Epithelial cell of esophagus (primary cell): Measurements from ENCODE around the gene EEFSEC.

Source experiments
- DNase-seq: peaks from one replicate; pipeline ENCODE4 v3.0.0; 2010; ENCODE audit warnings: low read depth
- H3K4me3 ChIP-seq: 2 replicates; pipeline ENCODE4 v1.5.1; 2011; ENCODE audit warnings: mild to moderate bottlenecking, low read length, control low read depth
- TF ChIP-seq, protein P1 (sequence below): IDR thresholded peaks from 2 replicates; pipeline ENCODE4 v1.5.1; 2011; ENCODE audit warnings: low read depth, mild to moderate bottlenecking, low read length, control low read depth, inconsistent platforms; ENCODE audit not compliant: insufficient read depth; ENCODE audit errors: missing control alignments

The EEFSEC gene

GRCh38 chr3:128269796-128270195, 116.5 kb downstream of the EEFSEC start:
- no peak for DNase-seq
- TF ChIP-seq, protein P1, sequence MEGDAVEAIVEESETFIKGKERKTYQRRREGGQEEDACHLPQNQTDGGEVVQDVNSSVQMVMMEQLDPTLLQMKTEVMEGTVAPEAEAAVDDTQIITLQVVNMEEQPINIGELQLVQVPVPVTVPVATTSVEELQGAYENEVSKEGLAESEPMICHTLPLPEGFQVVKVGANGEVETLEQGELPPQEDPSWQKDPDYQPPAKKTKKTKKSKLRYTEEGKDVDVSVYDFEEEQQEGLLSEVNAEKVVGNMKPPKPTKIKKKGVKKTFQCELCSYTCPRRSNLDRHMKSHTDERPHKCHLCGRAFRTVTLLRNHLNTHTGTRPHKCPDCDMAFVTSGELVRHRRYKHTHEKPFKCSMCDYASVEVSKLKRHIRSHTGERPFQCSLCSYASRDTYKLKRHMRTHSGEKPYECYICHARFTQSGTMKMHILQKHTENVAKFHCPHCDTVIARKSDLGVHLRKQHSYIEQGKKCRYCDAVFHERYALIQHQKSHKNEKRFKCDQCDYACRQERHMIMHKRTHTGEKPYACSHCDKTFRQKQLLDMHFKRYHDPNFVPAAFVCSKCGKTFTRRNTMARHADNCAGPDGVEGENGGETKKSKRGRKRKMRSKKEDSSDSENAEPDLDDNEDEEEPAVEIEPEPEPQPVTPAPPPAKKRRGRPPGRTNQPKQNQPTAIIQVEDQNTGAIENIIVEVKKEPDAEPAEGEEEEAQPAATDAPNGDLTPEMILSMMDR, result no peak
- H3K4me3 ChIP-seq, result no peak overlapping the region

DNA sequence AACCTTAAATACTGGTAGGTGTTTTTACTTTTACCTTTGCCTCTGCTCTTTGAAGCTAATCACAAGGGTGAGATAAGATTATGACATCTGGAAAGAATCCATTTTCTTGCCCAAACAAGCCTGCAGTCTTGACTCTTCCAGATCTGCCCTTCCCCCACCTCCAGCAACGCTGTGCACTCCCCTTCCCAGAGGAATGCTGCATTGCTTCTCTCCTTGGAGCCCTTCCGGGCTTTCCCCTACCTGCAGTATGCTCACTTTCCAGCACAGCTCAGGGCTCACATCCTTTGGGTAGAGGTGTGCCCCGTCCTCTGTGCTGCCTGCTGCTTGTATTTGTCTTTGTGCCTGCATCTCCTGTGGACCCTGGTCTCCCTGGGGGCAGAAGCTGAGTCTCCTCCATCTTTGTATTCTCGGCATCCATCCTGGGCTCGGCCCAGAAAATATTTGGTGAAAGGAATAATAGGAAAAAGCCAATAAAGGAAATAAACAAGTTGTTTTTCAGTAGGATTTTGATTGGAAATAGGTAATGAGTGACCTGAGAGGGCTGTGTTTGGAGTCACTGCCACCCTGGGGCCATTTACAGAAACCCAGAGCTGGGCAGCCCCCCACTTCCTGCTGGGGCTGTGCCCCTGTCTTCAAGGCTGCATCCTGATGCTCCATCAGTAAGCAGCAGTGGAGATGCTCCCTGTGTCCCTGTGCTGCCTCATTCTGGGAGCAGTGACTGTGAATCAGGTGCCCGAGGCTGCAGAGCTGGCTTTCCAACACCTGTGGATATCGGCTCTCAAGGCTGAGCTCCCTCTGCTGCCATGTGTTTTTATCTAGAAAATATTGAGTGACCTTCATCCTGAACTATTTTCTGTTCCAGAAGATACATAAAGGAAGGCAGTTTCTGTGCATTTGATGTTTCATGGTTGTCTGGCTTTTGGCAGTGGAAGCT, 117.5 kb downstream of the EEFSEC start:
- TF ChIP-seq, protein P1, result no peak
- no peak overlapping the region for H3K4me3 ChIP-seq
- DNase-seq, result peak; percentile 88

GRCh38 chr3:128271536-128272332, 118.5 kb downstream of the EEFSEC start:
- no peak for DNase-seq
- H3K4me3 ChIP-seq, result no peak overlapping the region
- TF ChIP-seq, protein P1, result no peak

GRCh38 chr3:128273109-128273840, 120.0 kb downstream of the EEFSEC start:
- TF ChIP-seq, protein P1, result no peak
- H3K4me3 ChIP-seq, result no peak overlapping the region
- no peak for DNase-seq

DNA sequence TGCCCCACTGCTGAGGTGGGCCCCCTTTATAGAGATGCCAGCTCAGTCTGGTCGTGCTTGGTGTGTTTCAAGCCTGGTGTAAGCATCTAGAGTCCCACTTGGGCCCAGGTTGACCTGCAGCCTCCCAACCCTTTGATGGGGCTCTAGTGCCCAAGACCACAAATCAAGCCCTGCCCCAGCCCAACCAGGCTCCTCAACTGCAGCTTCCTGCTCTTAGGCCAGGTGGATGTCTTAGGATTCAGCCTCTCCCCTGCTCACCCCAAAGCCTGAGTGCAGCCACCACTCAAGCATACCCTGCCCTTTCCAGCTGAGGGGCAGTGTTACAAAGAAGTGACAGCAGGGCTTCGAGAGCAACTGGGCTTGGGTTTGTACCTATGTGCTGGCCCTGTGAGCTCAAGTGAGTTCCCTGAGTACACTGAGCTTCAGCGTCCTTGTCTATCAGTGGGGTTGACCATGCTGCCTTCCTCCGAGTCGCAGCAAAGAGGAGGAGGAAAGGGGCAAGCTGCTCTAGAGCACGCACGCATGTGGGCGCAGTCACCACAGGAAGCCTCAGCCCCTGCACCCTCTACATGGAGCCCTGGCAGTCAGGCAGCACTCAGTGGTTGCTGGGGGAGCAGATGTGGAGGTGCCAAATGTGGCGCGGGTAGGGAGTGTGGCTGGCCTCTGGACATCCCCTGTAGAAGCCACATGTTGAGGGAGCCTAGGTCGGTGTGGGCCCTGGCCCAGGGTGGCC, 120.7 kb downstream of the EEFSEC start:
- TF ChIP-seq, protein P1, result no peak
- H3K4me3 ChIP-seq, result no peak overlapping the region
- no peak for DNase-seq

GRCh38 chr3:128274837-128275236, 121.6 kb downstream of the EEFSEC start:
- no peak overlapping the region for H3K4me3 ChIP-seq
- DNase-seq, result peak; percentile 95
- TF ChIP-seq, protein P1, result no peak
